ENCODE data around the gene RHBDL1. TPM values are rescaled to one million over a fixed set of nuclear protein-coding genes. Genes with fewer than 3 reads are reported as not detected.

Gene RHBDL1
- total and polyA plus RNA-seq, 2 experiments from 2014 or later, result 8.4 to 10.1 TPM

DNA sequence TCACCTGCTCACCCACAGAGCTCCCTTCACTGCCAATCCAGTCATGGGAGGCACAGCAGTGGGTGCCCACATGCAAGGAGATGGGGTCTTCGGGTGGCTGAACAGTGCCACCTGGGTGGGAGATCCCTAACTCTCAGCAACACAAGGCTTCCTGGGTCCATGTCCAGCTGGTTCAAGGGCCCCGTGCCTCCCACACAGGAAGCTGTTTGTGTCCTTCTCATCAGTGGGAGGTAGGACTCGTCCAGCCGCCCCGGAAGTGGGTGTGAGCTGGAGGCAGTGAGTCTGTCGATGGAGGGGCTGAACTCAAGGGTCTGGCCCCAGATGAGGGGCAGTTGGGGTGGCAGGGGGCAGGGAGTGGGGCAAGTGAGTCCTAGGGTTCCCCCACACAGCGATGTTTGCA, 28.6 kb downstream of the RHBDL1 start (continued):
- TF ChIP-seq, protein P1, sequence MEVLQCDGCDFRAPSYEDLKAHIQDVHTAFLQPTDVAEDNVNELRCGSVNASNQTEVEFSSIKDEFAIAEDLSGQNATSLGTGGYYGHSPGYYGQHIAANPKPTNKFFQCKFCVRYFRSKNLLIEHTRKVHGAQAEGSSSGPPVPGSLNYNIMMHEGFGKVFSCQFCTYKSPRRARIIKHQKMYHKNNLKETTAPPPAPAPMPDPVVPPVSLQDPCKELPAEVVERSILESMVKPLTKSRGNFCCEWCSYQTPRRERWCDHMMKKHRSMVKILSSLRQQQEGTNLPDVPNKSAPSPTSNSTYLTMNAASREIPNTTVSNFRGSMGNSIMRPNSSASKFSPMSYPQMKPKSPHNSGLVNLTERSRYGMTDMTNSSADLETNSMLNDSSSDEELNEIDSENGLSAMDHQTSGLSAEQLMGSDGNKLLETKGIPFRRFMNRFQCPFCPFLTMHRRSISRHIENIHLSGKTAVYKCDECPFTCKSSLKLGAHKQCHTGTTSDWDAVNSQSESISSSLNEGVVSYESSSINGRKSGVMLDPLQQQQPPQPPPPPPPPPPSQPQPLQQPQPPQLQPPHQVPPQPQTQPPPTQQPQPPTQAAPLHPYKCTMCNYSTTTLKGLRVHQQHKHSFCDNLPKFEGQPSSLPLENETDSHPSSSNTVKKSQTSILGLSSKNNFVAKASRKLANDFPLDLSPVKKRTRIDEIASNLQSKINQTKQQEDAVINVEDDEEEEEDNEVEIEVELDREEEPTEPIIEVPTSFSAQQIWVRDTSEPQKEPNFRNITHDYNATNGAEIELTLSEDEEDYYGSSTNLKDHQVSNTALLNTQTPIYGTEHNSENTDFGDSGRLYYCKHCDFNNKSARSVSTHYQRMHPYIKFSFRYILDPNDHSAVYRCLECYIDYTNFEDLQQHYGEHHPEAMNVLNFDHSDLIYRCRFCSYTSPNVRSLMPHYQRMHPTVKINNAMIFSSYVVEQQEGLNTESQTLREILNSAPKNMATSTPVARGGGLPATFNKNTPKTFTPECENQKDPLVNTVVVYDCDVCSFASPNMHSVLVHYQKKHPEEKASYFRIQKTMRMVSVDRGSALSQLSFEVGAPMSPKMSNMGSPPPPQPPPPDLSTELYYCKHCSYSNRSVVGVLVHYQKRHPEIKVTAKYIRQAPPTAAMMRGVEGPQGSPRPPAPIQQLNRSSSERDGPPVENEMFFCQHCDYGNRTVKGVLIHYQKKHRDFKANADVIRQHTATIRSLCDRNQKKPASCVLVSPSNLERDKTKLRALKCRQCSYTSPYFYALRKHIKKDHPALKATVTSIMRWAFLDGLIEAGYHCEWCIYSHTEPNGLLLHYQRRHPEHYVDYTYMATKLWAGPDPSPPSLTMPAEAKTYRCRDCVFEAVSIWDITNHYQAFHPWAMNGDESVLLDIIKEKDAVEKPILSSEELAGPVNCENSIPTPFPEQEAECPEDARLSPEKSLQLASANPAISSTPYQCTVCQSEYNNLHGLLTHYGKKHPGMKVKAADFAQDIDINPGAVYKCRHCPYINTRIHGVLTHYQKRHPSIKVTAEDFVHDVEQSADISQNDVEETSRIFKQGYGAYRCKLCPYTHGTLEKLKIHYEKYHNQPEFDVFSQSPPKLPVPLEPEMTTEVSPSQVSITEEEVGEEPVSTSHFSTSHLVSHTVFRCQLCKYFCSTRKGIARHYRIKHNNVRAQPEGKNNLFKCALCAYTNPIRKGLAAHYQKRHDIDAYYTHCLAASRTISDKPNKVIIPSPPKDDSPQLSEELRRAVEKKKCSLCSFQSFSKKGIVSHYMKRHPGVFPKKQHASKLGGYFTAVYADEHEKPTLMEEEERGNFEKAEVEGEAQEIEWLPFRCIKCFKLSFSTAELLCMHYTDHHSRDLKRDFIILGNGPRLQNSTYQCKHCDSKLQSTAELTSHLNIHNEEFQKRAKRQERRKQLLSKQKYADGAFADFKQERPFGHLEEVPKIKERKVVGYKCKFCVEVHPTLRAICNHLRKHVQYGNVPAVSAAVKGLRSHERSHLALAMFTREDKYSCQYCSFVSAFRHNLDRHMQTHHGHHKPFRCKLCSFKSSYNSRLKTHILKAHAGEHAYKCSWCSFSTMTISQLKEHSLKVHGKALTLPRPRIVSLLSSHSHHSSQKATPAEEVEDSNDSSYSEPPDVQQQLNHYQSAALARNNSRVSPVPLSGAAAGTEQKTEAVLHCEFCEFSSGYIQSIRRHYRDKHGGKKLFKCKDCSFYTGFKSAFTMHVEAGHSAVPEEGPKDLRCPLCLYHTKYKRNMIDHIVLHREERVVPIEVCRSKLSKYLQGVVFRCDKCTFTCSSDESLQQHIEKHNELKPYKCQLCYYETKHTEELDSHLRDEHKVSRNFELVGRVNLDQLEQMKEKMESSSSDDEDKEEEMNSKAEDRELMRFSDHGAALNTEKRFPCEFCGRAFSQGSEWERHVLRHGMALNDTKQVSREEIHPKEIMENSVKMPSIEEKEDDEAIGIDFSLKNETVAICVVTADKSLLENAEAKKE (CRISPR knock-in tag; IDR thresholded peaks at IDR 0.05), result no peak
- TF ChIP-seq, protein P2, sequence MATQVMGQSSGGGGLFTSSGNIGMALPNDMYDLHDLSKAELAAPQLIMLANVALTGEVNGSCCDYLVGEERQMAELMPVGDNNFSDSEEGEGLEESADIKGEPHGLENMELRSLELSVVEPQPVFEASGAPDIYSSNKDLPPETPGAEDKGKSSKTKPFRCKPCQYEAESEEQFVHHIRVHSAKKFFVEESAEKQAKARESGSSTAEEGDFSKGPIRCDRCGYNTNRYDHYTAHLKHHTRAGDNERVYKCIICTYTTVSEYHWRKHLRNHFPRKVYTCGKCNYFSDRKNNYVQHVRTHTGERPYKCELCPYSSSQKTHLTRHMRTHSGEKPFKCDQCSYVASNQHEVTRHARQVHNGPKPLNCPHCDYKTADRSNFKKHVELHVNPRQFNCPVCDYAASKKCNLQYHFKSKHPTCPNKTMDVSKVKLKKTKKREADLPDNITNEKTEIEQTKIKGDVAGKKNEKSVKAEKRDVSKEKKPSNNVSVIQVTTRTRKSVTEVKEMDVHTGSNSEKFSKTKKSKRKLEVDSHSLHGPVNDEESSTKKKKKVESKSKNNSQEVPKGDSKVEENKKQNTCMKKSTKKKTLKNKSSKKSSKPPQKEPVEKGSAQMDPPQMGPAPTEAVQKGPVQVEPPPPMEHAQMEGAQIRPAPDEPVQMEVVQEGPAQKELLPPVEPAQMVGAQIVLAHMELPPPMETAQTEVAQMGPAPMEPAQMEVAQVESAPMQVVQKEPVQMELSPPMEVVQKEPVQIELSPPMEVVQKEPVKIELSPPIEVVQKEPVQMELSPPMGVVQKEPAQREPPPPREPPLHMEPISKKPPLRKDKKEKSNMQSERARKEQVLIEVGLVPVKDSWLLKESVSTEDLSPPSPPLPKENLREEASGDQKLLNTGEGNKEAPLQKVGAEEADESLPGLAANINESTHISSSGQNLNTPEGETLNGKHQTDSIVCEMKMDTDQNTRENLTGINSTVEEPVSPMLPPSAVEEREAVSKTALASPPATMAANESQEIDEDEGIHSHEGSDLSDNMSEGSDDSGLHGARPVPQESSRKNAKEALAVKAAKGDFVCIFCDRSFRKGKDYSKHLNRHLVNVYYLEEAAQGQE (IDR thresholded peaks at IDR 0.05; ENCODE audit: unreplicated experiment), result no peak

DNA sequence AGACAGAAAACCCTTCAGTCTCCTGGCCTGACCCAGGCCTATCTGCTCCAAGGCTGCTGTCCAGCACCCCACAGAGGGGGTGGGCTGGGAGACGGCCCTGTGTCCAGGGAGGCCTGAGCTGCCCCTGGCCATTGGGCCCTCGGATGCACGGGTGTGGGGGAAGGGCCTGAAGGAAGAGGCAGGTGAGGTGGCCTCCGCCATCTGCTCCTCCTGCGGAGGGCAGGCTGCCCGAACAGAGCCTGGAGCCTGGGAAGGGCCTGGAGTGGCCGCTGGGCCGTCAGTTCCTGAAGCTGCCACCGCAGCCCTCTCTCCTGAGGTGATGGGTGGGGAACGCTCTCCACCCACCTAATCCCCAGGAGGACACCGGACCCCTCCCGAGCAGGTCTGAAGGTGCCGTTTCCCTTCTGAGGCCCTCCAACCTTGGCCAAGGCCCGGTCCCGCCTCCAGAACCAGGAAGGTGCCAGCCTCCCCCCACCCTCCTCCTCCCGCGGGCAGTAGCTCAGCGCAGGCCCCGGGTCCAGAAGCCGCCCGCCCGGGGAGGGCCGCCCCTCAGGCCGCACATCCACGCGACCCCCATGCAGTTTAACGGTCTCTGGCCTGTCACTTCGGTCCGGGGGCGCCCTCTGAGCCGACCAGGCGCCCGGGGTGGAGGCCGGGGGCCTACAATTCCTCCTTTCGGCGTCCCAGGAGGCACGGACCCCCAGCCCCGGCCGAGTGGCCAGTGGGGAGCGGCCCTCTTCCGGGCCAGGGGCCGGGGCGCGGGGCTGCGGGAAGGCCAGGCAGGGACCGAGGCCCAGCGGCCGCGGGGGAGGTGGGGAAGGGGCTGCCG, 29.3 kb downstream of the RHBDL1 start:
- H3K4me2 ChIP-seq, result peak overlapping the region; percentile 80
- Mint-ChIP-seq H3K27me3 (ENCODE audit: insufficient read depth, low read depth, poor library complexity) (peaks cover 79% of the 10 kb centered on the region), H3K4me1 (no peaks in the 10 kb centered on the region), H3K36me3 (ENCODE audit: low read depth) (no peaks in the 10 kb centered on the region), H3K27ac (no peak overlapping the region), H3K9me3 (no peaks in the 10 kb centered on the region; the same call in 2 of the 3 replicates), H3K4me3 (peak overlapping the region; percentile 48; the same call in 2 of the 3 replicates)
- no peak overlapping the region for H2AFZ ChIP-seq
- ATAC-seq, result peak; percentile 2; the same call in 1 of the 3 replicates
- no peaks in the 10 kb centered on the region; the same call in 1 of the 2 replicates for H4K20me1 ChIP-seq (replicated peaks; ENCODE audit: insufficient read depth)
- H3K9me2 ChIP-seq (ENCODE audit: insufficient read depth), result no peaks in the 10 kb centered on the region
- no peak overlapping the region for H3K27ac ChIP-seq (ENCODE audit: low read depth)
- no peaks in the 10 kb centered on the region for H3K36me3 ChIP-seq (ENCODE audit: insufficient read depth)
- H3F3A ChIP-seq (replicated peaks; ENCODE audit: low read depth), result 0 out of 2 replicates have a peak, but pooled peaks cover 6% of the 10 kb centered on the region
- peaks cover 92% of the 10 kb centered on the region for H3K27me3 ChIP-seq (ENCODE audit: insufficient read depth)
- no peak for DNase-seq (ENCODE audit: low spot score)
- no peaks in the 10 kb centered on the region for H3K79me2 ChIP-seq (replicated peaks; ENCODE audit: insufficient read depth)
- H3K4me3 ChIP-seq, result peak overlapping the region; percentile 57
- H3K4me1 ChIP-seq (ENCODE audit: insufficient read depth), result no peaks in the 10 kb centered on the region
- no peak for TF ChIP-seq CREB1 (CRISPR knock-in tag; IDR thresholded peaks at IDR 0.05; ENCODE audit: low read depth)
- TF ChIP-seq POLR2AphosphoS5 (IDR thresholded peaks at IDR 0.05; ENCODE audit: low read depth), result no peak
- TF ChIP-seq EZH2 (IDR thresholded peaks at IDR 0.05; ENCODE audit: low read depth, unreplicated experiment), result peak; percentile 63
- no peak for TF ChIP-seq JUNB (IDR thresholded peaks at IDR 0.05; ENCODE audit: unreplicated experiment)
- TF ChIP-seq, protein P3, sequence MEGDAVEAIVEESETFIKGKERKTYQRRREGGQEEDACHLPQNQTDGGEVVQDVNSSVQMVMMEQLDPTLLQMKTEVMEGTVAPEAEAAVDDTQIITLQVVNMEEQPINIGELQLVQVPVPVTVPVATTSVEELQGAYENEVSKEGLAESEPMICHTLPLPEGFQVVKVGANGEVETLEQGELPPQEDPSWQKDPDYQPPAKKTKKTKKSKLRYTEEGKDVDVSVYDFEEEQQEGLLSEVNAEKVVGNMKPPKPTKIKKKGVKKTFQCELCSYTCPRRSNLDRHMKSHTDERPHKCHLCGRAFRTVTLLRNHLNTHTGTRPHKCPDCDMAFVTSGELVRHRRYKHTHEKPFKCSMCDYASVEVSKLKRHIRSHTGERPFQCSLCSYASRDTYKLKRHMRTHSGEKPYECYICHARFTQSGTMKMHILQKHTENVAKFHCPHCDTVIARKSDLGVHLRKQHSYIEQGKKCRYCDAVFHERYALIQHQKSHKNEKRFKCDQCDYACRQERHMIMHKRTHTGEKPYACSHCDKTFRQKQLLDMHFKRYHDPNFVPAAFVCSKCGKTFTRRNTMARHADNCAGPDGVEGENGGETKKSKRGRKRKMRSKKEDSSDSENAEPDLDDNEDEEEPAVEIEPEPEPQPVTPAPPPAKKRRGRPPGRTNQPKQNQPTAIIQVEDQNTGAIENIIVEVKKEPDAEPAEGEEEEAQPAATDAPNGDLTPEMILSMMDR (conservative IDR thresholded peaks at IDR 0.05; ENCODE audit: low read depth in 2 of 2), result no peak
